Astrocyte (in vitro differentiated cells and primary cell): ENCODE results near the gene ERG. TPM values are rescaled to one million over a fixed set of nuclear protein-coding genes. Genes with fewer than 3 reads are reported as not detected.

ENCODE experiments used
- DNase-seq: peaks from one replicate; pipeline ENCODE4 v3.0.0-alpha.2; 2010; ENCODE audit warnings: low read depth
- FAIRE-seq: peaks from 2 replicates; lab custom pipeline; 2011; peaks lifted over from hg19 to GRCh38; lab: Jason Lieb, UNC
- H2AFZ ChIP-seq: 2 replicates; pipeline ENCODE4 v1.6.0; 2012; ENCODE audit warnings: low read depth, low read length, inconsistent platforms
- H3K27ac ChIP-seq: 2 replicates; pipeline ENCODE4 v1.5.1; 2011; ENCODE audit warnings: low read depth, low read length, inconsistent platforms
- H3K27me3 ChIP-seq: 2 replicates; pipeline ENCODE4 v1.6.0; 2011; ENCODE audit warnings: low read length, inconsistent platforms; ENCODE audit not compliant: insufficient read depth
- H3K36me3 ChIP-seq: 2 replicates; pipeline ENCODE4 v1.5.1; 2011; ENCODE audit warnings: low read length, inconsistent platforms; ENCODE audit not compliant: insufficient read depth
- H3K4me1 ChIP-seq: 2 replicates; pipeline ENCODE4 v1.5.1; 2011; ENCODE audit warnings: low read length, inconsistent platforms; ENCODE audit not compliant: insufficient read depth
- H3K4me2 ChIP-seq: 2 replicates; pipeline ENCODE4 v1.6.0; 2012; ENCODE audit warnings: low read length, inconsistent platforms
- H3K4me3 ChIP-seq: 2 replicates; pipeline ENCODE4 v1.5.1; 2011; ENCODE audit warnings: low read depth, mild to moderate bottlenecking, low read length, inconsistent platforms; ENCODE audit not compliant: insufficient read depth
- H3K79me2 ChIP-seq: 2 replicates; pipeline ENCODE4 v1.6.0; 2012; ENCODE audit warnings: mild to moderate bottlenecking, low read length, inconsistent platforms; ENCODE audit not compliant: insufficient read depth
- H3K9ac ChIP-seq: 2 replicates; pipeline ENCODE4 v1.6.0; 2012; ENCODE audit warnings: mild to moderate bottlenecking, low read length, inconsistent platforms
- H3K9me3 ChIP-seq: 2 replicates; pipeline ENCODE4 v1.5.1; 2012; ENCODE audit warnings: low read depth, mild to moderate bottlenecking, low read length, inconsistent platforms; ENCODE audit not compliant: insufficient read depth
- H4K20me1 ChIP-seq: 2 replicates; pipeline ENCODE4 v1.6.0; 2012; ENCODE audit warnings: low read length, inconsistent platforms; ENCODE audit not compliant: insufficient read depth
- H3K27ac Mint-ChIP-seq: one replicate; pipeline ENCODE4 v1.8.0; 2021; ENCODE audit warnings: mild to moderate bottlenecking, mixed read lengths; ENCODE audit not compliant: unreplicated experiment
- H3K27me3 Mint-ChIP-seq: one replicate; pipeline ENCODE4 v1.8.0; 2021; ENCODE audit warnings: low read depth, mixed read lengths; ENCODE audit not compliant: unreplicated experiment
- H3K36me3 Mint-ChIP-seq: one replicate; pipeline ENCODE4 v1.8.0; 2021; ENCODE audit warnings: low read depth, mixed read lengths; ENCODE audit not compliant: unreplicated experiment
- H3K4me1 Mint-ChIP-seq: one replicate; pipeline ENCODE4 v1.8.0; 2021; ENCODE audit warnings: low read depth, mixed read lengths; ENCODE audit not compliant: unreplicated experiment
- H3K4me3 Mint-ChIP-seq: one replicate; pipeline ENCODE4 v1.8.0; 2021; ENCODE audit warnings: mild to moderate bottlenecking, moderate library complexity, mixed read lengths; ENCODE audit not compliant: unreplicated experiment
- H3K9me3 Mint-ChIP-seq: one replicate; pipeline ENCODE4 v1.8.0; 2021; ENCODE audit warnings: mild to moderate bottlenecking, mixed read lengths; ENCODE audit not compliant: unreplicated experiment
- EZH2 ChIP-seq: IDR thresholded peaks from 2 replicates; pipeline ENCODE4 v1.6.1; 2012; ENCODE audit warnings: mild to moderate bottlenecking, low read length, inconsistent platforms; ENCODE audit not compliant: insufficient read depth
- total RNA-seq: library from RNA; stranded (reverse); gene quantifications from 2 replicates; pipeline ENCODE4 v1.2.1, GENCODE V29; 2021
- TF ChIP-seq, protein P1 (sequence below): IDR thresholded peaks from 2 replicates; pipeline ENCODE4 v1.5.1; 2011; ENCODE audit warnings: low read depth, mild to moderate bottlenecking, inconsistent platforms, low read length, moderate library complexity; ENCODE audit not compliant: insufficient read depth

The ERG gene
- total RNA-seq, 1 donor from 2014 or later = 0.84 TPM

- H3K27ac Mint-ChIP-seq = no peak overlapping the region
- no peaks in the 10 kb centered on the region for H3K4me1 ChIP-seq
These were observed 27.2 kb upstream of the ERG start for GRCh38 chr21:38525454-38525853.

DNA sequence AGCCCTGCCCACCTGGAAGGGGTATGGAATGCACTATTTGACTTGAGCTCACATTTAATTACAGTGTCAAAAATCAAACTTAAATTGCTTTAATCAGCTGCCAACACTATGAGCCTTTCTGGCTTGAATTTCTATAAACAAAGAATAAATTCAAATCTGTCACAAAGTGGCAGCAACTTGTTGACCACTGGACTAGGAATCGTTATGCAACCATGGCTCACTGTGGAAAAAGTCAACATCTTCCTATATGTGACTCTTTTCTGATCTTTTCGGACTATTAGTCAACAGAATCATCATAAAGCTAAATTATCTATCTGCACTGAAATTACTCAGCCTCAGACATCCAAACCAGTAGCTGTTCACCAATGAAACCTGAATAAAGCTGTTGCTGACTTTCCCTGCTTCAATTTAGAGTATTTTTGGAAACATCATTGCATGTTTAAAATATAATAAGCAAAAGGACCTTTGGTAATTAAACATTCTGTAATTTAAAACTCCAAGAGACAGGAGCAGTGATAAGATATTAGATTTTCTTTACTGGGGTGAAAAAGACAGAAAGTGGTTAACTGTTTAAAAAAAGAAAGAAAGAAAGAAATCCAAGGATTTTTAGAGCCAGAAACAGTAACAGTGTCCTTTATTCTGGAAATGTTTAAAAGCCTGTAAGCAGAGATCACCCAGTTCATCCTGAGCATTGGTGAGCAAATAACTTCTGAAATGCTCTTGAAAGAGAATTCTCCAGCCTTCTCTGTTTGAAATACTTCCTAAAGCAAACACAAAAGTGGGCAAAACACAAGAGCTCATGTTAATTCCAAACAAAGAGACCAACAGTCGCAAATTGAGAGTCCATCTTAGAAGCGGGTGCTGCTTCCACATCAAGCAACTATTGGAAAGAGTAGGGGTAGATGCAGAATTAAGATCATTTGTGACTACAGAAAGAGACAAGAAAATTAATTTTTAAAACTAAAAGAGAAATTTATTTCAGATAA is 26.2 kb upstream of the ERG start:
- DNase-seq = no peak
- no peak for FAIRE-seq

More at GRCh38 chr21:38525454-38525853, 27.2 kb upstream of the ERG start:
- Mint-ChIP-seq H3K9me3 (no peaks in the 10 kb centered on the region), H3K27me3 (no peaks in the 10 kb centered on the region), H3K36me3 (no peaks in the 10 kb centered on the region), H3K4me3 (no peak overlapping the region), H3K4me1 (peaks cover 5% of the 10 kb centered on the region)
- H4K20me1 ChIP-seq = no peaks in the 10 kb centered on the region
- FAIRE-seq (no peak), DNase-seq (no peak)
- TF ChIP-seq, protein P1, sequence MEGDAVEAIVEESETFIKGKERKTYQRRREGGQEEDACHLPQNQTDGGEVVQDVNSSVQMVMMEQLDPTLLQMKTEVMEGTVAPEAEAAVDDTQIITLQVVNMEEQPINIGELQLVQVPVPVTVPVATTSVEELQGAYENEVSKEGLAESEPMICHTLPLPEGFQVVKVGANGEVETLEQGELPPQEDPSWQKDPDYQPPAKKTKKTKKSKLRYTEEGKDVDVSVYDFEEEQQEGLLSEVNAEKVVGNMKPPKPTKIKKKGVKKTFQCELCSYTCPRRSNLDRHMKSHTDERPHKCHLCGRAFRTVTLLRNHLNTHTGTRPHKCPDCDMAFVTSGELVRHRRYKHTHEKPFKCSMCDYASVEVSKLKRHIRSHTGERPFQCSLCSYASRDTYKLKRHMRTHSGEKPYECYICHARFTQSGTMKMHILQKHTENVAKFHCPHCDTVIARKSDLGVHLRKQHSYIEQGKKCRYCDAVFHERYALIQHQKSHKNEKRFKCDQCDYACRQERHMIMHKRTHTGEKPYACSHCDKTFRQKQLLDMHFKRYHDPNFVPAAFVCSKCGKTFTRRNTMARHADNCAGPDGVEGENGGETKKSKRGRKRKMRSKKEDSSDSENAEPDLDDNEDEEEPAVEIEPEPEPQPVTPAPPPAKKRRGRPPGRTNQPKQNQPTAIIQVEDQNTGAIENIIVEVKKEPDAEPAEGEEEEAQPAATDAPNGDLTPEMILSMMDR = no peak
- no peak for TF ChIP-seq EZH2
- no peaks in the 10 kb centered on the region for H3K36me3 ChIP-seq
- H3K27me3 ChIP-seq = peaks cover 10% of the 10 kb centered on the region
- no peak overlapping the region for H3K4me2 ChIP-seq
- no peaks in the 10 kb centered on the region for H3K9me3 ChIP-seq
- H3K9ac ChIP-seq = no peak overlapping the region
- no peak overlapping the region for H2AFZ ChIP-seq
- H3K27ac ChIP-seq = no peak overlapping the region
- H3K4me3 ChIP-seq = no peak overlapping the region
- H3K79me2 ChIP-seq = no peaks in the 10 kb centered on the region

More for the DNA sequence above, 26.2 kb upstream of the ERG start:
- H3K4me3 Mint-ChIP-seq = no peak overlapping the region
- peaks cover 6% of the 10 kb centered on the region for H3K4me1 Mint-ChIP-seq
- Histone ChIP-seq H3K79me2 (no peaks in the 10 kb centered on the region), H3K27me3 (peaks cover 10% of the 10 kb centered on the region), H2AFZ (no peak overlapping the region), H3K9ac (no peak overlapping the region), H4K20me1 (no peaks in the 10 kb centered on the region), H3K4me1 (no peaks in the 10 kb centered on the region), H3K27ac (no peak overlapping the region), H3K36me3 (no peaks in the 10 kb centered on the region), H3K9me3 (no peaks in the 10 kb centered on the region), H3K4me2 (no peak overlapping the region), H3K4me3 (no peak overlapping the region)
- no peaks in the 10 kb centered on the region for H3K36me3 Mint-ChIP-seq
- H3K27ac Mint-ChIP-seq = no peak overlapping the region
- H3K9me3 Mint-ChIP-seq = no peaks in the 10 kb centered on the region
- TF ChIP-seq, protein P1 = no peak
- no peak for TF ChIP-seq EZH2
- no peaks in the 10 kb centered on the region for H3K27me3 Mint-ChIP-seq
